Gastrocnemius medialis (tissue), 4 donors: ENCODE results near the gene YPEL5.

Experiments
- CTCF ChIP-seq, 5 experiments: fragments of 450-650 bp in 3 of 5; fragments of 200-600 bp in 2 of 5; sonication (generic) in 2 of 5; IDR thresholded peaks in 4 of 5; conservative IDR thresholded peaks in 1 of 5; 1 replicate in 4 of 5; 2 replicates in 1 of 5; pipeline ENCODE4 v1.5.1; 2016 to 2019; ENCODE audit warnings: antibody characterized with exemption in 5 of 5, mild to moderate bottlenecking in 3 of 5, moderate library complexity in 3 of 5
- POLR2A ChIP-seq, 2 donors: fragments of 450-650 bp; IDR thresholded peaks; one replicate each; pipeline ENCODE4 v1.6.1; 2017; ENCODE audit warnings: antibody characterized with exemption in 2 of 2, mild to moderate bottlenecking in 2 of 2, moderate library complexity in 2 of 2

GRCh38 chr2:30208453-30208852 lies 61.6 kb downstream of the YPEL5 start:
- TF ChIP-seq CTCF (IDR thresholded peaks at IDR 0.05 in 4 of 5, conservative IDR thresholded peaks at IDR 0.05 in 1 of 5) (peak; percentile 79 to 92 (median 82)), POLR2A (IDR thresholded peaks at IDR 0.05) (no peak)
